SK-N-SH treated with all-trans-retinoic acid at 6 μM for 48 hours (cell line): ENCODE data around the gene LIMCH1.

Source experiments
- ATAC-seq: fragments of 200-7000 bp; cut with Tn5 transposase; 3 replicates; pipeline ENCODE4 v1.9.1; 2020; ENCODE audit warnings: mild to moderate bottlenecking, moderate library complexity
- ARNTL ChIP-seq: fragments of 450-650 bp; formaldehyde crosslinking; IDR thresholded peaks from 2 replicates; pipeline ENCODE4 v1.5.0; 2020; ENCODE audit warnings: low read depth, mild to moderate bottlenecking, moderate library complexity, borderline replicate concordance
- BACH2 ChIP-seq: fragments of 250-450 bp; sonication (Bioruptor Pico); IDR thresholded peaks from 2 replicates; pipeline ENCODE4 v1.9.0; 2021; ENCODE audit warnings: mild to moderate bottlenecking, borderline replicate concordance
- GLIS3 ChIP-seq: fragments of 250-450 bp; sonication (Bioruptor Pico); IDR thresholded peaks from 2 replicates; pipeline ENCODE4 v1.5.0; 2020; ENCODE audit warnings: mild to moderate bottlenecking, moderate library complexity
- ISL1 ChIP-seq: fragments of 250-450 bp; sonication (Bioruptor Pico); IDR thresholded peaks from 2 replicates; pipeline ENCODE4 v2.1.2; 2022; ENCODE audit warnings: mild to moderate bottlenecking, moderate library complexity
- POU6F1 ChIP-seq: fragments of 250-450 bp; sonication (Bioruptor Pico); IDR thresholded peaks from 2 replicates; pipeline ENCODE4 v1.8.0; 2021; ENCODE audit warnings: low read depth, mild to moderate bottlenecking, moderate library complexity, borderline replicate concordance
- TCF4 ChIP-seq: fragments of 250-450 bp; sonication (Bioruptor Pico); IDR thresholded peaks from 2 replicates; pipeline ENCODE4 v1.8.0; 2021; ENCODE audit warnings: mild to moderate bottlenecking, moderate library complexity, borderline replicate concordance
- TOX ChIP-seq: fragments of 250-450 bp; sonication (Bioruptor Pico); IDR thresholded peaks from 2 replicates; pipeline ENCODE4 v1.8.0; 2021; ENCODE audit warnings: mild to moderate bottlenecking, moderate library complexity, borderline replicate concordance
- TSHZ2 ChIP-seq: fragments of 250-450 bp; sonication (Bioruptor Pico); IDR thresholded peaks from 2 replicates; pipeline ENCODE4 v1.5.0; 2020; ENCODE audit warnings: mild to moderate bottlenecking, moderate library complexity
- ZFP30 ChIP-seq: fragments of 450-650 bp; formaldehyde crosslinking; IDR thresholded peaks from 2 replicates; pipeline ENCODE4 v1.5.0; 2022; ENCODE audit warnings: mild to moderate bottlenecking, moderate library complexity
- ZNF70 ChIP-seq: fragments of 450-650 bp; formaldehyde crosslinking; IDR thresholded peaks from 2 replicates; pipeline ENCODE4 v1.5.0; 2020; ENCODE audit warnings: mild to moderate bottlenecking, moderate library complexity
- ZNF8 ChIP-seq: fragments of 450-650 bp; formaldehyde crosslinking; IDR thresholded peaks from 2 replicates; pipeline ENCODE4 v1.5.0; 2020; ENCODE audit warnings: mild to moderate bottlenecking, moderate library complexity
- TF ChIP-seq, protein P1 (sequence below): fragments of 250-450 bp; sonication (Bioruptor Pico); IDR thresholded peaks from 2 replicates; pipeline ENCODE4 v1.8.0; 2020; ENCODE audit warnings: mild to moderate bottlenecking, moderate library complexity, borderline replicate concordance
- TF ChIP-seq, protein P2 (sequence below): fragments of 250-450 bp; sonication (Bioruptor Pico); IDR thresholded peaks from 2 replicates; pipeline ENCODE4 v1.5.1; 2021; ENCODE audit warnings: mild to moderate bottlenecking, moderate library complexity

Gene LIMCH1

GRCh38 chr4:41679991-41680390 is 142.0 kb downstream of the LIMCH1 start:
- no peak for TF ChIP-seq ARNTL
- no peak for TF ChIP-seq ISL1 (CRISPR knock-in tag)
- no peak for TF ChIP-seq TCF4 (CRISPR knock-in tag)
- TF ChIP-seq TSHZ2 (CRISPR knock-in tag): no peak
- no peak for TF ChIP-seq ZNF70 (CRISPR knock-in tag)
- ATAC-seq: no peak

DNA sequence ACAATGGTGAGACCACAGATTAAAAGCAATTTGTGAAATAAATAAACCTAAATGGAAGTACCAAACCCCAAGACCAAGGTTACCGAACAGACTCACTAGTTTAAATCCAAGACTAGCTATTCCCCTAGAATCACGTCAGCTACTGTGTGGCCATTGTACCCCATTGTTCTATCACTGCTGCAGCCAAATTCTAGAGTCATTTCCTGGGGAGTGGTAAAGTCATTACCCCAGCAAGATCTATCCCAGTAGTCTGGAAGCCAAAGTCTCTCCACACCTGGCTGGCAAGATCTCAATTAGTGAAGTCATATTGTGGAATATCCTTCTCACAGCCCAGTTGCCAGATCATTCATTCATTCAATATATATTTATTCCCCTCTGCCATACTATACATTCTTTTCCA is 143.1 kb downstream of the LIMCH1 start:
- no peak for TF ChIP-seq TOX (CRISPR knock-in tag)
- no peak for TF ChIP-seq POU6F1 (CRISPR knock-in tag)
- TF ChIP-seq, protein P1, sequence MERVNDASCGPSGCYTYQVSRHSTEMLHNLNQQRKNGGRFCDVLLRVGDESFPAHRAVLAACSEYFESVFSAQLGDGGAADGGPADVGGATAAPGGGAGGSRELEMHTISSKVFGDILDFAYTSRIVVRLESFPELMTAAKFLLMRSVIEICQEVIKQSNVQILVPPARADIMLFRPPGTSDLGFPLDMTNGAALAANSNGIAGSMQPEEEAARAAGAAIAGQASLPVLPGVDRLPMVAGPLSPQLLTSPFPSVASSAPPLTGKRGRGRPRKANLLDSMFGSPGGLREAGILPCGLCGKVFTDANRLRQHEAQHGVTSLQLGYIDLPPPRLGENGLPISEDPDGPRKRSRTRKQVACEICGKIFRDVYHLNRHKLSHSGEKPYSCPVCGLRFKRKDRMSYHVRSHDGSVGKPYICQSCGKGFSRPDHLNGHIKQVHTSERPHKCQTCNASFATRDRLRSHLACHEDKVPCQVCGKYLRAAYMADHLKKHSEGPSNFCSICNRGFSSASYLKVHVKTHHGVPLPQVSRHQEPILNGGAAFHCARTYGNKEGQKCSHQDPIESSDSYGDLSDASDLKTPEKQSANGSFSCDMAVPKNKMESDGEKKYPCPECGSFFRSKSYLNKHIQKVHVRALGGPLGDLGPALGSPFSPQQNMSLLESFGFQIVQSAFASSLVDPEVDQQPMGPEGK (CRISPR knock-in tag): no peak
- ATAC-seq: no peak

GRCh38 chr4:41683326-41683725 is 145.4 kb downstream of the LIMCH1 start:
- TF ChIP-seq TCF4 (CRISPR knock-in tag): no peak
- no peak for TF ChIP-seq ARNTL
- no peak for ATAC-seq

- TF ChIP-seq ISL1 (CRISPR knock-in tag) (no peak), ZNF8 (CRISPR knock-in tag) (no peak)
- no peak for ATAC-seq
These were observed 148.9 kb downstream of the LIMCH1 start for GRCh38 chr4:41686893-41687292.

GRCh38 chr4:41687971-41688370 is 150.0 kb downstream of the LIMCH1 start:
- ATAC-seq: peak; percentile 39; the same call in 1 of the 3 replicates
- TF ChIP-seq, protein P1 (CRISPR knock-in tag): no peak
- TF ChIP-seq ZNF70 (CRISPR knock-in tag): no peak
- TF ChIP-seq BACH2 (CRISPR knock-in tag): no peak
- TF ChIP-seq ZFP30 (CRISPR knock-in tag): no peak
- peak; percentile 71; the same call in 1 of the 2 replicates for TF ChIP-seq TCF4 (CRISPR knock-in tag)
- no peak for TF ChIP-seq GLIS3 (CRISPR knock-in tag)
- no peak for TF ChIP-seq ZNF8 (CRISPR knock-in tag)
- TF ChIP-seq, protein P2, sequence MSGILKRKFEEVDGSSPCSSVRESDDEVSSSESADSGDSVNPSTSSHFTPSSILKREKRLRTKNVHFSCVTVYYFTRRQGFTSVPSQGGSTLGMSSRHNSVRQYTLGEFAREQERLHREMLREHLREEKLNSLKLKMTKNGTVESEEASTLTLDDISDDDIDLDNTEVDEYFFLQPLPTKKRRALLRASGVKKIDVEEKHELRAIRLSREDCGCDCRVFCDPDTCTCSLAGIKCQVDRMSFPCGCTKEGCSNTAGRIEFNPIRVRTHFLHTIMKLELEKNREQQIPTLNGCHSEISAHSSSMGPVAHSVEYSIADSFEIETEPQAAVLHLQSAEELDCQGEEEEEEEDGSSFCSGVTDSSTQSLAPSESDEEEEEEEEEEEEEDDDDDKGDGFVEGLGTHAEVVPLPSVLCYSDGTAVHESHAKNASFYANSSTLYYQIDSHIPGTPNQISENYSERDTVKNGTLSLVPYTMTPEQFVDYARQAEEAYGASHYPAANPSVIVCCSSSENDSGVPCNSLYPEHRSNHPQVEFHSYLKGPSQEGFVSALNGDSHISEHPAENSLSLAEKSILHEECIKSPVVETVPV (CRISPR knock-in tag): no peak
- TF ChIP-seq TSHZ2 (CRISPR knock-in tag): peak; percentile 73; the same call in 1 of the 2 replicates
